Left ventricle myocardium inferior (tissue), 1 donor: Measurements from ENCODE around the gene PDE1C. TPM values are rescaled to one million over a fixed set of nuclear protein-coding genes. Genes with fewer than 3 reads are reported as not detected.

Experiments used
- DNase-seq: peaks from one replicate; pipeline ENCODE4 v3.0.0-alpha.2; 2020
- H3K27ac ChIP-seq: fragments of 200-600 bp; replicated peaks from 2 replicates; pipeline ENCODE4 v1.8.0; 2021
- H3K27me3 ChIP-seq: fragments of 200-600 bp; 2 replicates; pipeline ENCODE4 v1.8.0; 2021; ENCODE audit warnings: low read depth
- H3K36me3 ChIP-seq: fragments of 200-600 bp; 2 replicates; pipeline ENCODE4 v1.8.0; 2021
- H3K4me1 ChIP-seq: fragments of 200-600 bp; 2 replicates; pipeline ENCODE4 v1.8.0; 2021
- H3K4me3 ChIP-seq: fragments of 200-600 bp; 2 replicates; pipeline ENCODE4 v1.8.0; 2021; ENCODE audit warnings: mild to moderate bottlenecking, moderate library complexity
- H3K9me3 ChIP-seq: fragments of 200-600 bp; replicated peaks from 2 replicates; pipeline ENCODE4 v1.8.0; 2021
- CTCF ChIP-seq: fragments of 200-600 bp; IDR thresholded peaks from 2 replicates; pipeline ENCODE4 v1.8.0; 2021; ENCODE audit warnings: antibody characterized with exemption, mild to moderate bottlenecking, borderline replicate concordance
- intact Hi-C: fragments of 100-400 bp; cut with micrococcal nuclease; formaldehyde crosslinking; loops from one replicate; pipeline ENCODE4 v1.11.0; 2022
- total RNA-seq: library from RNA; stranded (reverse); fragmentation: NEBNext Ultra II Directional; extraction: Animal tissue kit (Norgen Biotek cat#: 25700); gene quantifications from one replicate; pipeline ENCODE4 v1.2.1, GENCODE V29; 2021
- donor health status: DM: no; HTN: yes; CAD: no; lungs with severe emphysema.

Gene PDE1C
- total RNA-seq, 1 donor from 2014 or later: 207 TPM

- intact Hi-C loops: no loop called here
Observed at GRCh38 chr7:31785101-31785500, 285.1 kb downstream of the PDE1C start.

GRCh38 chr7:31783221-31783620, 287.0 kb downstream of the PDE1C start:
- no peak for DNase-seq
- Histone ChIP-seq H3K4me1 (peaks cover 13% of the 10 kb centered on the region), H3K27me3 (no peaks in the 10 kb centered on the region), H3K27ac (no peak overlapping the region), H3K4me3 (no peak overlapping the region), H3K9me3 (no peaks in the 10 kb centered on the region), H3K36me3 (no peaks in the 10 kb centered on the region)
- no peak for TF ChIP-seq CTCF
- intact Hi-C loops: no loop called here

More at GRCh38 chr7:31785101-31785500, 285.1 kb downstream of the PDE1C start:
- TF ChIP-seq CTCF: no peak
- DNase-seq: no peak
- Histone ChIP-seq H3K27ac (no peak overlapping the region), H3K4me1 (peaks cover 5% of the 10 kb centered on the region), H3K27me3 (no peaks in the 10 kb centered on the region), H3K4me3 (no peak overlapping the region), H3K9me3 (no peaks in the 10 kb centered on the region), H3K36me3 (peaks cover 6% of the 10 kb centered on the region)

GRCh38 chr7:31782411-31782991, 287.7 kb downstream of the PDE1C start:
- no peak overlapping the region for H3K4me3 ChIP-seq
- H3K4me1 ChIP-seq: peaks cover 13% of the 10 kb centered on the region
- TF ChIP-seq CTCF: peak; percentile 81
- H3K36me3 ChIP-seq: no peaks in the 10 kb centered on the region
- intact Hi-C loops: no loop called here
- no peak overlapping the region for H3K27ac ChIP-seq
- no peaks in the 10 kb centered on the region for H3K27me3 ChIP-seq
- no peaks in the 10 kb centered on the region for H3K9me3 ChIP-seq
- DNase-seq: no peak

GRCh38 chr7:31778296-31778695, 291.9 kb downstream of the PDE1C start:
- peaks cover under 1% of the 10 kb centered on the region for H3K36me3 ChIP-seq
- H3K4me1 ChIP-seq: peaks cover 13% of the 10 kb centered on the region
- no peak overlapping the region for H3K4me3 ChIP-seq
- DNase-seq: no peak
- intact Hi-C loops: no loop called here
- H3K27ac ChIP-seq: no peak overlapping the region
- H3K27me3 ChIP-seq: no peaks in the 10 kb centered on the region
- H3K9me3 ChIP-seq: no peaks in the 10 kb centered on the region
- TF ChIP-seq CTCF: no peak

- Histone ChIP-seq H3K4me1 (peaks cover 13% of the 10 kb centered on the region), H3K27ac (no peak overlapping the region), H3K9me3 (no peaks in the 10 kb centered on the region), H3K27me3 (no peaks in the 10 kb centered on the region), H3K4me3 (no peak overlapping the region), H3K36me3 (peaks cover 12% of the 10 kb centered on the region)
- DNase-seq: no peak
- intact Hi-C loops: no loop called here
- TF ChIP-seq CTCF: no peak
Observed at GRCh38 chr7:31776616-31777015, 293.6 kb downstream of the PDE1C start.

- TF ChIP-seq CTCF: no peak
- no peak overlapping the region for H3K4me3 ChIP-seq
- no peaks in the 10 kb centered on the region for H3K9me3 ChIP-seq
- no peak for DNase-seq
- H3K27ac ChIP-seq: no peak overlapping the region
- peaks cover 13% of the 10 kb centered on the region for H3K4me1 ChIP-seq
- intact Hi-C loops: no loop called here
- peaks cover 12% of the 10 kb centered on the region for H3K36me3 ChIP-seq
- H3K27me3 ChIP-seq: no peaks in the 10 kb centered on the region
Observed at GRCh38 chr7:31775556-31775955, 294.7 kb downstream of the PDE1C start.
